ENCODE results near the gene SUSD4. TPM values are rescaled to one million over a fixed set of nuclear protein-coding genes. Genes with fewer than 3 reads are reported as not detected.

SUSD4 gene
- total RNA-seq, 1 donor from 2014 or later = 3.5 TPM

DNA sequence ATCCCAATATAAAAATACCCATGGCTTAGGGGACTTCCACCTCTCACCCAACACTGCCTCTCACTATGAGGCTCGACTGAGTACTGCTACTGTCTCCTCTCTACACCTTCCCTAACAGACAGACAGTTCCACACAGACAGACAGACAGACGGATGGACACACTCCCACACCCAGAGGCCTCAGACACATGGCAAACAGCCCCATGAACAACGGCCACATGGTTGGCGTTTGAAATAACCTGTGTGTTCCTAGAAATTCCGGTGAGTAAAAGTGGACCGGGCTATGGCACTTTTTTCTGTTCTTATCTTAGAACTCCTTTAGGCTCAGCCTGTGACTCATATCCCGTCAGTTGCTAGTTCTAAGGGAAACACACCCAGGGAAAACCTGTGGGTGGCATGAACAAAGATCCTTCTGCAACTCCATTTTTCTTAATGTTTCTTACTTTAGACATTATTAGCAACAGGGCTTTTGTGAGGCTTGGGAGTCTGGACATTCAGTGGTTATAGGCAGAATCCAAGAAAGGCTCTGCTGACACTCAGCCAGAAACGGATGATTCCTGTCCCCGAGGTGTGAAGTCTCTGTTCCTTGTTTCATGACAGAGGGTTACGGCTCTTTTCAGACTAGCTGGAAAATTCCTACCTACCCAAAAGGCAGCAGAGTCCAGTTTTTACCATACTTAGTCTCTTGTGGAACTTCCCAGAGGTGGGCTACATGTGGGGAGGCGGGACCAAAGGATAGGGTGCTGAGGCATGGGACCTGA lies 130.4 kb downstream of the SUSD4 start:
- TF ChIP-seq, protein P1, sequence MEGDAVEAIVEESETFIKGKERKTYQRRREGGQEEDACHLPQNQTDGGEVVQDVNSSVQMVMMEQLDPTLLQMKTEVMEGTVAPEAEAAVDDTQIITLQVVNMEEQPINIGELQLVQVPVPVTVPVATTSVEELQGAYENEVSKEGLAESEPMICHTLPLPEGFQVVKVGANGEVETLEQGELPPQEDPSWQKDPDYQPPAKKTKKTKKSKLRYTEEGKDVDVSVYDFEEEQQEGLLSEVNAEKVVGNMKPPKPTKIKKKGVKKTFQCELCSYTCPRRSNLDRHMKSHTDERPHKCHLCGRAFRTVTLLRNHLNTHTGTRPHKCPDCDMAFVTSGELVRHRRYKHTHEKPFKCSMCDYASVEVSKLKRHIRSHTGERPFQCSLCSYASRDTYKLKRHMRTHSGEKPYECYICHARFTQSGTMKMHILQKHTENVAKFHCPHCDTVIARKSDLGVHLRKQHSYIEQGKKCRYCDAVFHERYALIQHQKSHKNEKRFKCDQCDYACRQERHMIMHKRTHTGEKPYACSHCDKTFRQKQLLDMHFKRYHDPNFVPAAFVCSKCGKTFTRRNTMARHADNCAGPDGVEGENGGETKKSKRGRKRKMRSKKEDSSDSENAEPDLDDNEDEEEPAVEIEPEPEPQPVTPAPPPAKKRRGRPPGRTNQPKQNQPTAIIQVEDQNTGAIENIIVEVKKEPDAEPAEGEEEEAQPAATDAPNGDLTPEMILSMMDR (IDR thresholded peaks at IDR 0.05) = no peak
- TF ChIP-seq EZH2 (IDR thresholded peaks at IDR 0.05) (no peak), EZH2phosphoT487 (IDR thresholded peaks at IDR 0.05) (no peak)
- H3K9ac ChIP-seq = no peak overlapping the region
- H3K4me1 Mint-ChIP-seq = no peaks in the 10 kb centered on the region
- H3K4me1 ChIP-seq = no peaks in the 10 kb centered on the region
- H3K4me3 Mint-ChIP-seq = no peak overlapping the region
- no peak overlapping the region for H3K27ac Mint-ChIP-seq
- DNase-seq (ENCODE audit: low spot score) = no peak
- H3K9me3 ChIP-seq (ENCODE audit: low read depth) = no peaks in the 10 kb centered on the region
- no peaks in the 10 kb centered on the region for H3K27me3 ChIP-seq
- no peaks in the 10 kb centered on the region for H3F3A ChIP-seq (ENCODE audit: low read depth)
- no peaks in the 10 kb centered on the region for H3K36me3 Mint-ChIP-seq
- H3K4me3 ChIP-seq = no peak overlapping the region
- H3K36me3 ChIP-seq = no peaks in the 10 kb centered on the region
- H2AFZ ChIP-seq (replicated peaks) = no peak overlapping the region
- no peak overlapping the region for H3K4me2 ChIP-seq
- no peaks in the 10 kb centered on the region for H3K79me2 ChIP-seq (ENCODE audit: low read depth)
- H3K27ac ChIP-seq = no peak overlapping the region
- H3K27me3 Mint-ChIP-seq (ENCODE audit: insufficient read depth, low read depth) = peaks cover 2% of the 10 kb centered on the region
- no peaks in the 10 kb centered on the region for H4K20me1 ChIP-seq (ENCODE audit: low read depth)
- peaks cover 10% of the 10 kb centered on the region for H3K9me3 Mint-ChIP-seq

DNA sequence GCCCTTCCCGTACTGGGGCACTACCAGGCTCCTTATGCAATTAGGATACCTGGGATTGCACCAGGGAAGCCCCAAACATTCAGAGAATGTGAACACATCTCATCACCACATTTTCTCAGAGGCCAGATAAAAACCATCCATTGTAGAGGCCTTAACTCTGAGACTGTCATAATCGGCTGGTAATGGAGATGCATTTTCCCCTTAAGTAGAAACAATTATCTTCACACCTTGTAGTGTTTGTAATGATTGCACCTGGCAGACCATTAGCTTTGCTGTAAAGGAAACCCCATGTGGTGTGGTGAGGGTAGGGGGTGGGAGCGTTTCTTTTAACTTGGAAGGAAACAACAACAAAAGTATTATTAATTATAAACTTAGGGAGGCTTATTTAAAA lies 131.0 kb downstream of the SUSD4 start:
- H3K27ac Mint-ChIP-seq = no peak overlapping the region
- no peak overlapping the region for H3K4me3 Mint-ChIP-seq
- H3K27ac ChIP-seq = no peak overlapping the region
- H4K20me1 ChIP-seq (ENCODE audit: low read depth) = no peaks in the 10 kb centered on the region
- H3F3A ChIP-seq (ENCODE audit: low read depth) = no peaks in the 10 kb centered on the region
- no peak overlapping the region for H3K9ac ChIP-seq
- no peaks in the 10 kb centered on the region for H3K4me1 ChIP-seq
- peaks cover 2% of the 10 kb centered on the region for H3K27me3 Mint-ChIP-seq (ENCODE audit: insufficient read depth, low read depth)
- H2AFZ ChIP-seq (replicated peaks) = no peak overlapping the region
- no peaks in the 10 kb centered on the region for H3K9me3 ChIP-seq (ENCODE audit: low read depth)
- H3K9me3 Mint-ChIP-seq = peaks cover 7% of the 10 kb centered on the region
- H3K27me3 ChIP-seq = no peaks in the 10 kb centered on the region
- DNase-seq (ENCODE audit: low spot score) = no peak
- H3K4me2 ChIP-seq = no peak overlapping the region
- H3K4me3 ChIP-seq = no peak overlapping the region
- no peaks in the 10 kb centered on the region for H3K4me1 Mint-ChIP-seq
- H3K36me3 Mint-ChIP-seq = no peaks in the 10 kb centered on the region
- no peaks in the 10 kb centered on the region for H3K79me2 ChIP-seq (ENCODE audit: low read depth)
- no peaks in the 10 kb centered on the region for H3K36me3 ChIP-seq
- TF ChIP-seq EZH2 (IDR thresholded peaks at IDR 0.05) (no peak), EZH2phosphoT487 (IDR thresholded peaks at IDR 0.05) (no peak)
- TF ChIP-seq, protein P1 (IDR thresholded peaks at IDR 0.05) = no peak

DNA sequence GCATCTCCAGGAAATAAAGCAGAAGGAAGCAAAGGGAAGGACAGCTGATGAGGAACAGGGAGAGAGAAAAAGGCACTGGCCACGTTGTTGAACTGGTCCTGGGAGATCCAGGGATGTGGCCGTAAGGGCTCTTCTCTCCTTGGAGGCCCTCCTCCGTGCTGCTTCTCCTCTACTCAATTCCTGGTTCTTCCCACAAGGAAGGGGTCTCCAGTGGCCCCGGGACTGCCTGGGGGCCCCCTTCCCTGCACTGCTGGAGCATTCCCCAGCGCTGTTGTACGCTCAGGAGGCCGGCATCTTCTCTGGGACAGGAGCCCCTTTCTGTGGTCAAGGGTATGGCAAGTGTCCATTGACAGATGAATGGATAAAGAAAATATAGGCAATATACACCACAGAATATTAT lies 132.4 kb downstream of the SUSD4 start:
- DNase-seq (ENCODE audit: low spot score) = no peak
- Histone ChIP-seq H3K4me2 (no peak overlapping the region), H3K27me3 (no peaks in the 10 kb centered on the region), H3K4me3 (no peak overlapping the region), H3K79me2 (ENCODE audit: low read depth) (no peaks in the 10 kb centered on the region), H3K36me3 (no peaks in the 10 kb centered on the region), H4K20me1 (ENCODE audit: low read depth) (no peaks in the 10 kb centered on the region), H3K27ac (no peak overlapping the region), H3K4me1 (no peaks in the 10 kb centered on the region), H3K9ac (no peak overlapping the region), H3K9me3 (ENCODE audit: low read depth) (no peaks in the 10 kb centered on the region), H2AFZ (replicated peaks) (no peak overlapping the region), H3F3A (ENCODE audit: low read depth) (no peaks in the 10 kb centered on the region)
- no peaks in the 10 kb centered on the region for H3K9me3 Mint-ChIP-seq
- no peaks in the 10 kb centered on the region for H3K4me1 Mint-ChIP-seq
- TF ChIP-seq EZH2phosphoT487 (IDR thresholded peaks at IDR 0.05) = no peak
- TF ChIP-seq, protein P1 (IDR thresholded peaks at IDR 0.05) = no peak
- no peak for TF ChIP-seq EZH2 (IDR thresholded peaks at IDR 0.05)
- no peak overlapping the region for H3K4me3 Mint-ChIP-seq
- H3K36me3 Mint-ChIP-seq = no peaks in the 10 kb centered on the region
- H3K27ac Mint-ChIP-seq = no peak overlapping the region
- peaks cover 2% of the 10 kb centered on the region for H3K27me3 Mint-ChIP-seq (ENCODE audit: insufficient read depth, low read depth)
